GM21515 (cell line): ENCODE results near the gene MIPEP.
"Not testable (repeated sequence)": the region's sequence is repeated elsewhere in the genome, so short reads cannot be mapped to it uniquely, and the experiment has no call there.

Experiments used
- ATAC-seq: cut with Tn5 transposase; IDR thresholded peaks from one replicate; pipeline ENCODE4 v1.9.1; 2021; ENCODE audit not compliant: unreplicated experiment

Gene MIPEP

DNA sequence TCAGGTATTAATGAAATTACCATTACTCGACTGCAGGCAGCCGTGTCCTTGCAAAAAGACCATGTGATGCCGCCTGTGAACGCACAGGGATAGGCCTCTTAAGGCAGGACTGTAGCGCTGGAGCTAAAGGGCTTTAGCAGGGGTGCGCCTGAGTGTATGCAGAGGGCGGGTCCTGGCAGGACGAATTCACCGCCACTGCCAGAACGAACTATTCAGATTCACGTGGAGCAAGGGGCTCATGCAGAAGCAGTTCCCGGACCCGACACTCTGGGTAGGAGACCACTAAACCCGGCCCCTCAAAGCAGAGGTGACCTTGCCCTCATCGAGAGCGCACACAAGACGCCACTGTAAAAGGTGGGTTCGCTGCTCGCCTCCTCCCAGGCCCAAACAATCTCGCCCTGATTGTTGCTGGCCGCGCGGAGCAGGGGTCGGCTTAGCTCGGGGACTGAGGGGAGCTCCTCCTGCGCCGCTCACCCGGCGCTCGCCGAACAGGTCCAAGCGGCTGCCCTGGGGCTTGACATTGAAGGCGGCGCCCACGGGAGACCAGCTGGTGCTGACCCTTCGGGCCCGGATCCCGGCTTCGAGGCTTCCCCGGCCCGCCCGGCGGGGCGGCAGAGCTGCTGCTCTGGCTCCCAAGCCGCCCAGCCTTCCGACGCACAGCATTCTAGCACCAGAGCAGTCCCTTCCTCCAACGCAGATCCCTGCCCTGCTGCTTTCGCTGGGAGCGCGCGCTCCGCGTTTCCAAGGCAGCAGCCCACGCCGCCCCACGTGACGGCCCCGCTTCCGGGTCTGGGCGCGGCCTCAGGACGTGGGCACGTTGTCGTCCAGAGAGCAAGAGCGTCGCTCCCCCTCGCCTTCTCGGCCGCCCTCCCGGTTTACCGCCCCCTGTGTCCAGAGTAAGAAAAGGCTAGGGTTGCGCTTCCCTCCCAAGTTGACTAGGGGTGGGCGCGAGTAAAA lies at the start of gene MIPEP:
Gene MIPEP (minus strand): TSS at position 743 of the 957 bp plus-strand sequence. CDS start 80 bp downstream, at position 663.
- ATAC-seq = peak; percentile 95

DNA sequence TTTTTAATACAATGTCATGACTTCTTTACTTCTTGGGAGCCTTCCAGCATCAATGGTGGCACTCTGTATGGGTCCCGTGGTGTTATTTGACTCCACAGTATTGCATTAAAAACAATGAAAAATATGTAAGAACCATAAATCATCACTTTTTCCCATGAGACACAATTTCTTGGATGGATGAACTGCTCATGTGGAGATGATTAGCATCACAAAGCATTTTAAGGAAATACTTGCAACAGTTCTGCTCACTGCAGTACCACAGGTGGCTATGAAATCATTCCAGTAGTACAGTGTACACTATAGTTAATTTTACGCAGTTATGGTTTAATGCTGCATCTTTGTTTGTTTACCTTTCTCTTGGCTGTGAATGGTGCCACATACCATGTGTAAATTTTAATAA lies 45.3 kb upstream of the MIPEP start:
- no peak for ATAC-seq

DNA sequence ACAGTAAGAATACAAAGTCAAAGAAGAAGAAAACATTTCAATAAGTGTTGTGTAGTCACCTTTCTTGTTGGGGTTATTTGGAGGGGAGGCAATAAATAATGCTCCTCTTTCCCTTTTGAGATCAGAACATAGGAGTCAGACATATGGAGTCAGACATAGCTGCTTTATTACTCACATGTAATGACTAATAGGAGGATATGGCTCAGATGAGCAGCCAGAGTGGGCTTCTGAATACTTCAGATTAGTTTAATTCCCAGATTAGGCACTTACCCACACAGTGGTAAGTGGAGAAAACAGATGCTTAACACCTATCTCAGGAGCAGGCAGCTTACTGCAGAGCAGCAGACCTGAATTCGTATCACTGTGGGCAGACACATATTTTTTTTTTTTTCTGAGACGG lies 39.8 kb upstream of the MIPEP start:
- ATAC-seq = no peak

DNA sequence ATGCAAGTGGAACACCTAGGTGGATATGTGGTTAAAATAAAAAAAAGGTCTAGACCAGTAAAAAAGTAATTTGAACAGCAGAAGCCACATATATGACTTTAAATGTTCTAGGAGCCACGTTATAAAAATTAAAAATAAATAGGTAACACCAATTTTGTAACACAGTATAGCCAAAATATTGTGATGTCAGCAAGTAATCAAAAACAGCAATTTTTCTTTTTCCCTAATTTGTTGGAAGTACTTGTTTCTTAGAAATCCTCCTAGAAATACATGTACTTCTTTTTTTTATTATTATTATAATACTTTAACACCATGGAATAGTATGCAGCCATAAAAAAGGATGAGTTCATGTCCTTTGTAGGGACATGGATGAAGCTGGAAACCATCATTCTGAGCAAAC lies 33.8 kb upstream of the MIPEP start:
- ATAC-seq = no peak

DNA sequence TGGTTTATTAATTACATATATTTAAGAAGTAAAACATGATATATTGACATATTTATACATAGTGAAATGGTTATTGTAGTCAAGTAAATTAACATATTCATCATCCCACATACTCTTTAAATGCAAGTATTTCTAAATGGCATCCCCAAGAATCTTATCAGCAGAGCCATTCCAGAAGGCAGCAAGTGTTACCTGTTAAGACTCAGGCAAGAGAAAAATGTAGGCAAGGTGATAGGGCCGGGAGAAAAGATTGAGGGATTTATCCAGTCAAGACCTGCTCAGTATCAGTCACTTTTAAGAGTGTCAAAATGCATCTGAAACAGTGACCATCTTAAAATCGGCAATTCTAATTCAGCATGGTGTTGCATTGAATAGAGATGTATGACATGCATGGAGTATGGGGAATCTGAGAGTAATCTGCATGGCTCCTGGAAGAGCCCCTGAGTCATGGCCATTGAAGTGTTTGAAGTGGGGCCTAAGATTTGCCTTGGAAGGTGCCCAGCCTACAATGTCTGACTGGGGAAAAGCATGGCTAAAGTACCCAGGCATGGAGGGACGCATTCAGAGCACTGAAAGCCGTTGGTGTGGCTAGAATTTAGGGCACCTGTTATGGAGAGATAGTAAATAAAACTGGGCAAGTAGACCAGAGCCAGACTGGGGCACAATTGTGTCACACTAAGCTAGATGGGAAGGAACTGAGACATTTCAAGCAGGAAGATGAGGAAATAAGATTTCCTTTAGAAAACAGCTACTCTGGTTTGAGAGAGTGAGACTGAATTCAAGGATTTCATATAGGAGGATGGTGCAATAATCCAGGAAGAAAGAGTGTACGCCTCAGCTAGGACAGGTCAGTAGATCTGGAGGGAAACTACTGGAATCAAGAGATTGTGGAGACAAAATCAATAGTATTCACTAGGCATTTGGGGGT lies 33.1 kb upstream of the MIPEP start:
- no peak for ATAC-seq

DNA sequence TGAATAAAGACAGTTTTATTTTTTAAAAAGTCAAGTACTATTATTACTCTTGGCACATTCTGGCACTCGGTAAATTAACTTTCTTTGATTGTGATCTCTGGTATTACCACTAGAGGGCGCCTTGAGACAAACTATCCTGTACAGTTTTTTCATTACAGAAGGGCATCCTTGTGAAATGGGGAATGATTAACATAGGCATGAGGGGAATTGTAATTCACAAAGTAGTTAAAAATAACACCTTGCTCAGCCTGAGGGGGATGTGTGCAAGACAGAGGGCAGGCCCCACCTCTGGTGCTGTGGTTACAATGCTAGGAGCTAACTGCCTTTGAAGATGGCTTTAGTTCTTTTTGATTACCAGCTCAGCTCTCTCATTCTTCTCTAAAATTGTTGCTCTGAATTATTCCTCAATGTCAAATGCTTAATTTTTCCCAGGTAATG lies 32.3 kb upstream of the MIPEP start:
- no peak for ATAC-seq

DNA sequence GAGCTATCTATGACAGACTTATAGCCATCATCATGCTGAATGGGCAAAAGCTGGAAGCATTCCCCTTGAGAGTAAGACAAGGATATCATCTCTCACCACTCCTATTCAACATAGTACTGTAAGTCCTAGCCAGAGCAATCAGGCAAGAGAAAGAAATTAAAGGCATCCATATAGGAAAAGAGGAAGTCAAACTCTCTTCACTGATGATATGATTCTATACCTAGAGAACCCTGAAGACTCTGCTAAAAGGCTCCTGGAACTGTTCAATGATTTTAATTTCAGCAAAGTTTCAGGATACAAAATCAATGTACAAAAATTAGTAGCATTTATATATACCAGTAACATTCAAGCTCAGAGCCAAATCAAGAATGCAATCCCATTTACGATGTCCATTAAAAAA lies 29.8 kb upstream of the MIPEP start:
- ATAC-seq = no peak

DNA sequence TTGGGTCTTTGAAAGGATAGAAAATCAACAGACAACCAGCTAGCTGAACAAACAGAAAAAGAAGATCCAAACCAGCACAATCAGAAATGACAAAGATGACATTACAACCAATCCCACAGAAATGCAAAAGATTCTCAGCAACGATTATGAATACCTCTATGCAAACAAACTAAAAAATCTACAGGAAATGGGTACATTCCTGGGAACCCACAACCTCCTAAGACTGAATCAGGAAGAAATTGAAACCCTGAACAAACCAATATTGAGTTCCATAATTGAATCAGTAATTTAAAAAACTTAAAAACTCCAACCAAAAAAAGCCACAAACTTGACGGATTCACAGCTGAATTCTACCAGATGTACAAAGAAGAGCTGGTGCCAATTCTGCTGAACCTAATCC lies 29.0 kb upstream of the MIPEP start:
- no peak for ATAC-seq

DNA sequence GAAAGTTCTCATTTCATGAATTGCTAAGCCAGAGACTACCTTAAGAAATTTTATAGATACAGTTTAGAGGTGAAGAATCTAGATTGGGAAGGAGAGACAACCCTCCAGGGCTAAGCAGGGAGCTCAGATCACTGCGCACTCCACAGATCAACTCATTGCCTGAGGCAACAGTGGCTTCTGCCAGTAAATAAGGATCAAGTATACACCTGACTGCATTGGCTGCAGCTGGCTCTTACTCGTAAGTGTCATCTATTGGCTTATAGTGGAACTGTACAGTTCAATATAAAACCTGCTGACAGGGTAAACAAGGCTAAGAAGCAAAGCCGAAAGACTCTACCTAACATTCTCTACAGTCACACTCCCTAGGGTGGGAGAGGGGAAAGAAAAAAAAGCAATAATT lies 26.1 kb upstream of the MIPEP start:
- no peak for ATAC-seq

DNA sequence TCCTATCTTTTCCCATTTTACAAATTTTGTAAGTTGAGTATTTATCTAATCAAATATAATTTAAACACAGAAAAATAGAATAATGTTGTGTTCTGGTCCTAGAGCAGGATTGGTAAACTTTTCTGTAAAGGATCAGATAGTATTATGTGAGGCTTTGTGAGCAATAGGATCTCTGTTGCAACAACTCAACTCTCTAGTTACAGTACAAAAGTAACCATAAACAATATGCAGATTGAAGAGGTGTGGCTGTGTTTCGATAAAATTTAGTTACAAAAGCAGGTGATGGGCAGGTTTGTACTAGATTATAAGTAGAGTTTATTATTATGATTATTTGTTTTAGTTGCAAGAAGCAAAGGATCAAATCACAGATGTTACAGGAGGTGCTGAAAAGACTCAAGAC lies 23.3 kb upstream of the MIPEP start:
- ATAC-seq = no peak

DNA sequence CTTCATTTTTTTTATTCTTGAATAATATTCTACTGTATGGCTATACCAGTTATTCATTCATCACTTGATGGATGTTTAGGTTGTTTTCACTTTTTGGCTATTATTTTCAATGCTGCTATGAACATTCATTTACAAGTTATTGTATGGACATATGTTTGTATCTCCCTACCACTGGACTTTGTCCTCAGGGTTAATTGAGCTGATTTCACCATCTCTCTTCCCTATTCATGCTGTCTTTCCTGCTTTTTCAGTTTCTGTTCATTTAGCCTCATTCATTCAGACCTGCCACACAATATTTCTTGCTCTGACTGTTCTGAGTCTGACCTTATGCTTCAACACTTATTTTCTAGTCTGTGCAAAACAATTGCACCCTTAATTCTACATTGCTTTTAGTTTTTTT lies 20.4 kb upstream of the MIPEP start:
- no peak for ATAC-seq

DNA sequence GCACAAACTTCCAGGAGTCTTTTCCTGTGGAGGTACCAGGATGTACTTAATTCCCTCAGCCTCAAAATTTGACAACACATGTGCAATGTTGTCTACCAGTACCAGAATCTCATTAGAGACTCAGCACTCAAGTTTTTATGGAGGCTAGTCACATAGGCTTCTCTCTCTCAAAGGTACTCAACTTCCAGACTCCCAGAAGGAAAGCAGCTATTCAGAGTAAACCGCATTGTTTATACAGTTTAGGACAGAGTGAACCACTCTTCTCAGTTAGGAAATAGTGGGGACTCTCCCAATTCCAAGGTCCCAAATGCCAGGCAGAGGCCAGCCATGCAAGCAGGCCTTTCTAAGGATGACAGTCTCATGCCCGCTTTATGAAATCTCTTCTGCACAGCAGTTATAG lies 16.6 kb upstream of the MIPEP start:
- ATAC-seq = no peak

DNA sequence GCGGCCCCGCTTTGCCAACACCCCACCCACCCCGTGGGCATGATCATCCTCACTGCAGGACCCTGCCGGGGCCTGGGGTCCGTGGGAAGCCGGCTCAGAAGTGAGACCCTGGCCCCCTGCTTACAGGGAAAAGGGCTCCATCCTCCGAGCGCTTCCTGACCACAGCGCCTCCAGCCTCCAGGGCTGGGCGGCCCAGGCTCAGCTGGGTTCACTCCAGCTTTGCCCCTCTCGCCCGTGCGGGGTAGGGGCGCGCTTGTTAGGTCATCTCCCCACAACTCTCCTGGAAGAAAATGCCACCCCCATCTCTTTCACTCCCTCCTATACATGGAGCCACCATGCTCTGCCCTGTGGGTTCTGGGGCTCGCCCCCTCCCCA lies 14.7 kb upstream of the MIPEP start:
- no peak for ATAC-seq

DNA sequence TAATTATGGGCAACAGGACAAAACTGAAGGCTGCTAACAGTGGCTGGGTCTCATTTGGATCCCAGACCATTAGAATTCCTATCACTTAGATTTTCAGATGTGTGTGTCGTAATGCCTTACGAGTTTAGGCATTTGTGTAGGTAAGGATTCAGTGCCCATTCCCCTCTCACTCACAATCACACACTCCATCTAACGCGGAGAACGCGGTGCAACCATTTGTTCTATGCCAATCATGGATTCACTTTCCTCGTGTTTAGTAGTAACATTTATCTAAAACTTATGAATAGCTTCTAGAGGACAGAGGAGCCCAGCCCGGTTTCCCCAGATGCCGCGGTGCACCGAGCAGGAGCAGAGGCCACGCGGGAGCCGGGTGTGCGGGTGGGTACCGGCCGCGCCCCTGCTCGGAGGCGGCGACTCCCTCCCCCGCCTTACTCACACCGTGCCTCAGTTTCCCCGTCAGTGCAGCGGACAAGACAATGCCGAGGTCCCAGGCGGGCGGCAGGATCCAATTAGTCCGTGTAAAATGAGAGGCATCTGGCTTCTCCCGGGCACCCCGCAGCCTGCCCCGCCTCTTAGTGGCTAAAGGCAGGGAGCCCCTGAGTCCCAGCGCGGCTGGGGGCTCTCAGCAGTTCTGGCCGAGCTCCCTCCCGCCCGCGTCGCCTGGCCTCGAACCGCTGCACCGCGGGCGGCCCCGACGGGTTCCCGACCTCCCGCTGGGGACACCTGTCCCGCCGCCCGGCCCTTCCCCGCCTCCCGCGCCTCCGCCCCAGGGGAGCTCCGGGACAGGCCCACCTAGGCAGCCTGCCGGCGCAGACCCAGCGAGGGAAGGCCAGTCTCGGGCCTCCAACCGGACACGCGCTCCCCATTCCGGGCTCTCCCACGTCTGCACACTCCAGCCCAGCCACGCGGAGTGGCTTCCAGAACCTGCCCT lies 14.0 kb upstream of the MIPEP start:
- ATAC-seq = no peak

DNA sequence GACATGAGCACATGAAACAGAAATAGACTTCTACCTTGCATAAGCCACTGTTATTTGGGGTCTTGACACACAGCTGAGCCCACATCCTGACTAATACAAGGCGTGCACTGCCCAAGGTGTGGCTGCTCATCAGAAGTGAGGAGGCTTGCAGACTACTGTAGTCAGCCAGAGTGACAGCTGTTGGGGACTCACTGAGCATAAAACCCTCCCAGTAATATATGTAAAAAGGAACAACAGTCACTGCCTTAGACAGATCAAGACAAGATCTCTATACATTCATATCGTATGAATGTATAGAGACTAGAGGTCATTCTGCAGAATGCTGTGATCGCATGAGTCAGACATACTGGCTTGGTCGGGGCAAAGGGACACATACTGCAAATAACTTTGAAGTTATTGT lies 12.2 kb upstream of the MIPEP start:
- no peak for ATAC-seq

DNA sequence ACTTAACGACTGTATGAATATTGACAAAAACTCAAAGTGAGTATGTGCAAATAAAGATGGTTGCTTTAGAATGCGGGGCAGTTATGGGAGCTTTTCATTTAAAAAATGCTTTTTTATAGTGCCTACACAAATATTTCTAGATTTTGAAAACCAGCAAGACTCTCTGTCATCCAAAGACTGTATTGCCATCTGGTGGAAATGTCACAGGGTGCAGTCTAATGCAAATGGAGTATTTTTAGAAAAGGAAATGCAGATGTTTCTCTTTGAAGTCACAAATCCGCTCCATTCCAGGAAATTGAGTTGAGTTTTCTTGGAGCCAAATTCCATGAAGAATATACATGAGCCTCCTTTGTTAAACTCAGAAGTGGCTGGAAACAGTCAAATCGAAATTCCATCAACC lies 10.4 kb upstream of the MIPEP start:
- ATAC-seq = no peak

DNA sequence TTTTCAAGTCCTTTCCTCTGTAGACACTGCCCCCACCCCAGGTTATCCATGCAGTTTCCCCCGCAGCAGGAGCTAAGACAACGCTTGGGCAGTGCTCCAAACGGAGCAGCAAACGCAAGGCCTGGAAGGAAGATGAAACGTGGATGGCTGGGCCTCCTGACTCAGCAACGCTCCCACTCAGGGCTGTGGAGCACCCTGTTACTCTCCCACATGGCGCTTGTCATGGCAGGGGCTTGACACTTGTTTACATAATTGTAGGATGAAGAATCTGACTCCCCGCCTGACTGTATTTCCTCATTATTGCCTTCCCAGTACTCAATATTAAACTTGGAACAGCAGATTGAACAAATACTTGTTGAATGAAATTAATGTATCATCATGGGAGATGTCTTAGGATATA lies 8.9 kb upstream of the MIPEP start:
- no peak for ATAC-seq

DNA sequence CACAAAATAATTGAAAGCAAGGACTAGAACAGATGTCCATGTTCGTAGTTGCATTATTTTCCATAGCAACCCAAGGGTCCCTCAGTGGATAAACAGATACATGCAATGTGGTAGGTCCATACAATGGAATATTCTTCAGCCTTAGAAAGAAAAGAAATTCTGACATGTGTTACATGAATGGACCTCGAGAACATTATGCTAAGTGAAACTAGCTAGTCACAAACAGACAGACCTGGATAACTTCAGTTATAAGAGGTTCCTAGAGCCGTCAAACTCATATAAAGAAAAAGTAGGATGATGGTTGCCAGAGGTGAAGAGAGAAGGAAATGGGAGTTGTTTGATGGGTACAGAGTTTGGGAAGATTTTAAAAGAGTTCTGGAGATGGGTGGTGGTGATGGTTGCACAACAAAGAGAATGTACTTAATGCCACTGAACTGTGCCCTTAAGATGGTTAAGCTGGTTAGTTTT lies 8.3 kb upstream of the MIPEP start, which contains the start of gene C1QTNF9B:
Gene C1QTNF9B (minus strand): TSS at position 51 of the 468 bp plus-strand sequence.
- ATAC-seq = not testable (repeated sequence)

DNA sequence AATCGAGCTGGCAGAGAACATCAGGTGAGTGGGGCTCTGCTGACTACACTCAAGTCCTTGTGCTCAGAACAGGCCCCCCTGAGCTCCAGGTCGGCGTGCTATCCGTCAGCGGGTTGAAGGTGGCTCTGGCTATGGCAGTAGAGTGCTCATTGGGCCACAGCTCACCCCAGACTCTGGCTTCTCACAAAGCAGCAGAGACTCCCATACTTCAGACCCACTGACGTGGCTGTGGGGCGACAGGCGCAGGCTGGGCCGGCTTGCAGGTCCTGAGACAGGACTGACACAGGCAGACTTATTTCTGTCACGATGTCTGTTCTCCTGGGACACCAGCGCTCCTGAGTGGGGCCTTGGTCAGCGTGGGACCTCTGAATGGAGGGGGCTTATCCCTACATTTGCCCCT lies 5.5 kb upstream of the MIPEP start:
- ATAC-seq = not testable (repeated sequence)

DNA sequence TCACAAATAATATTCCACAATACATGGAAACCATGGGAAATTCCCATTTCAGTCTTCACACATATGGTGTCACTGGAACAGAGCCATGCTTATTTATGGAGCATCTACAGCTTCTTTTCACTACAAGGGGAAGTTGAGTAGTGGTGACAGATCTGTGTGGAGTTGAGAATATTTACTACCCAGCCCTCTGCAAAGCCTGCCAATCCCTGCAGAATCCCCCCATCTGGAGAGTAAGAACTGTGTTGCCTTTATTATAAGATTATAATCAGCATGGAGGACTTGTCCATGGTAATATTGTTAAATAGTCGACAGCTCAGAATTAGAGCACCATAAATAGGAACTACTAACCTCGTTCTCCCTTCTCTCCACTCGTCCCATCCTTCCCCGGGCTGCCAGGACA lies 4.6 kb upstream of the MIPEP start:
- ATAC-seq = not testable (repeated sequence)
